Panc1 (cell line): ENCODE measurements around the gene PPT2. TPM values are rescaled to one million over a fixed set of nuclear protein-coding genes. Genes with fewer than 3 reads are reported as not detected.

ENCODE experiments used
- ATAC-seq: fragments of 200-7000 bp; cut with Tn5 transposase; 2 replicates; pipeline ENCODE4 v1.9.1; 2020; ENCODE audit warnings: mild to moderate bottlenecking, moderate library complexity
- BruUV-seq: library from RNA; stranded (reverse); fragments of 400-500 nt; replicated peaks from 2 replicates; lab custom pipeline; 2021; lab: Mats Ljungman, UMichigan
- CTCF ChIA-PET: fragments of 300-600 bp; sonication (Branson Sonifier 250); formaldehyde crosslinking; loops from one replicate; lab custom pipeline; 2022; ENCODE audit warnings: antibody characterized with exemption; lab: Charles Lee
- POLR2A ChIA-PET: fragments of 300-600 bp; sonication (Branson Sonifier 250); formaldehyde crosslinking; loops from one replicate; lab custom pipeline; 2022; ENCODE audit warnings: antibody characterized with exemption; lab: Charles Lee
- DNase-seq: peaks from one replicate; pipeline ENCODE4 v3.0.0-alpha.2; 2010; ENCODE audit warnings: low read depth, low spot score
- H3K27ac ChIP-seq: 2 replicates; pipeline ENCODE4 v1.5.1; 2011; ENCODE audit warnings: mild to moderate bottlenecking, low read length, inconsistent platforms
- H3K27me3 ChIP-seq: fragments of 200-500 bp; sonication (Bioruptor generic); 2 replicates; pipeline ENCODE4 v1.6.0; 2014; ENCODE audit warnings: low read length, inconsistent platforms; ENCODE audit not compliant: control insufficient read depth, insufficient read depth
- H3K36me3 ChIP-seq: fragments of 200-500 bp; sonication (Bioruptor generic); 2 replicates; pipeline ENCODE4 v1.5.1; 2014; ENCODE audit warnings: inconsistent platforms, mild to moderate bottlenecking, low read length, moderate library complexity; ENCODE audit not compliant: control insufficient read depth, insufficient read depth
- H3K4me1 ChIP-seq: 2 replicates; pipeline ENCODE4 v1.5.1; 2011; ENCODE audit warnings: inconsistent platforms, mild to moderate bottlenecking, low read length, moderate library complexity; ENCODE audit not compliant: control insufficient read depth, insufficient read depth
- H3K4me3 ChIP-seq, 2 experiments: 2 replicates each; pipeline ENCODE4 v1.5.1; 2011 to 2012; ENCODE audit warnings: low read depth in 2 of 2, low read length in 2 of 2, mild to moderate bottlenecking in 2 of 2, inconsistent platforms in 1 of 2, moderate library complexity in 1 of 2
- H3K9me3 ChIP-seq: fragments of 200-500 bp; sonication (Bioruptor generic); 2 replicates; pipeline ENCODE4 v1.5.1; 2014; ENCODE audit warnings: low read depth, mild to moderate bottlenecking, inconsistent platforms, low read length, moderate library complexity; ENCODE audit not compliant: control insufficient read depth, insufficient read depth
- POLR2AphosphoS5 ChIP-seq: IDR thresholded peaks from 2 replicates; pipeline ENCODE4 v1.6.1; 2012; ENCODE audit warnings: mild to moderate bottlenecking, low read depth, low read length, moderate library complexity
- TCF7L2 ChIP-seq: IDR thresholded peaks from 2 replicates; pipeline ENCODE4 v1.6.1; 2011; ENCODE audit warnings: mild to moderate bottlenecking, low read depth, low read length, inconsistent platforms
- in situ Hi-C: cut with HindIII; loops from 2 replicates; pipeline ENCODE4 v1.10.0; 2016; ENCODE audit warnings: low sequenced_read_pairs, low pct_unique_long_range_greater_than_20kb
- intact Hi-C: fragments of 100-400 bp; cut with micrococcal nuclease; formaldehyde crosslinking; loops from one replicate; pipeline ENCODE4 v1.10.0; 2022; ENCODE audit not compliant: unreplicated experiment
- total RNA-seq: library from RNA; stranded (reverse); gene quantifications from one replicate; pipeline ENCODE4 v1.2.1, GENCODE V29; 2021; ENCODE audit not compliant: unreplicated experiment
- TF ChIP-seq, protein P1 (sequence below): fragments of 450-650 bp; IDR thresholded peaks from 2 replicates; pipeline ENCODE4 v1.5.1; 2017; ENCODE audit warnings: mild to moderate bottlenecking
- TF ChIP-seq, protein P2 (sequence below), 2 experiments: IDR thresholded peaks; 2 replicates each; pipeline ENCODE4 v1.6.1; 2011 to 2012; ENCODE audit warnings: low read depth in 2 of 2, control low read depth in 1 of 2, low read length in 1 of 2, mild to moderate bottlenecking in 1 of 2, moderate library complexity in 1 of 2; ENCODE audit not compliant: insufficient read depth in 1 of 2

The PPT2 gene
- total RNA-seq, 1 experiment from 2014 or later: 20.1 TPM

DNA sequence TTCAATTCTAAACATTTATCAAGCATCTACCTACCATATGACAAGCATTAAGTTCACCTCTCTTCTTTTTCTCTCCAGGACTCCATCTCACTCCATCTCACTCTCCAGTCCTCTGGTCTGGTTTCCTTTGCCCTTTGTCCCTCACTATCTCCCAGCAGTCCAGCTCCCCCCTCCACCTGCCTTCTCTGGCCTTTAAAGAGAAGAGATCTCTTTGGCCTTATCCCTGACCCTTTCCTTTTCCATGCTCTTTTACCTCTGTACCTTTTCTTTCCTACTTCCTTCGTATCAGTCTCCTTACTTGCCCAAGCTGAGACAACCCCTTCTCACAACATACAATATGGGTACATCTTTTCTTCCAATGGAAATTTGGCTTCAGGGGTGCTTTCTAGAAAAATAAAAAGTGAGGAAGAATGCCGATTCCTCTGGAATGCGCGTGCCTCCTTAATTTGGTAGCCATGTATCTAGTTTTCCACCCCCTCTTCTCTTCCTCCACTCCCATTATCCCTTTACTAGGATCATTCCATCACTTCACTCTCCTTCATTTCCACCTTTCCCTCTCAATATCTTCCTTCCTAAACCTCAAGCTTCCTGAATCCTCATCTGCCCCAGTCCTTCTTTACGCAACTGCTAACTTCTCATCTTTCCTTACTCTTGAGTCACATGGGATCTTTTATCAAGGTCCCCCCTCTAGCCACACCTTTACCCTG, 22.7 kb downstream of the PPT2 start:
- peak overlapping the region; percentile 61 to 64 for H3K4me3 ChIP-seq
- peaks cover 37% of the 10 kb centered on the region for H3K4me1 ChIP-seq
- no peaks in the 10 kb centered on the region for H3K27me3 ChIP-seq
- H3K9me3 ChIP-seq: no peaks in the 10 kb centered on the region
- peak overlapping the region; percentile 98 for H3K27ac ChIP-seq
- no TSS peak for BruUV-seq
- ATAC-seq (no peak), DNase-seq (no peak)
- TF ChIP-seq, protein P1, sequence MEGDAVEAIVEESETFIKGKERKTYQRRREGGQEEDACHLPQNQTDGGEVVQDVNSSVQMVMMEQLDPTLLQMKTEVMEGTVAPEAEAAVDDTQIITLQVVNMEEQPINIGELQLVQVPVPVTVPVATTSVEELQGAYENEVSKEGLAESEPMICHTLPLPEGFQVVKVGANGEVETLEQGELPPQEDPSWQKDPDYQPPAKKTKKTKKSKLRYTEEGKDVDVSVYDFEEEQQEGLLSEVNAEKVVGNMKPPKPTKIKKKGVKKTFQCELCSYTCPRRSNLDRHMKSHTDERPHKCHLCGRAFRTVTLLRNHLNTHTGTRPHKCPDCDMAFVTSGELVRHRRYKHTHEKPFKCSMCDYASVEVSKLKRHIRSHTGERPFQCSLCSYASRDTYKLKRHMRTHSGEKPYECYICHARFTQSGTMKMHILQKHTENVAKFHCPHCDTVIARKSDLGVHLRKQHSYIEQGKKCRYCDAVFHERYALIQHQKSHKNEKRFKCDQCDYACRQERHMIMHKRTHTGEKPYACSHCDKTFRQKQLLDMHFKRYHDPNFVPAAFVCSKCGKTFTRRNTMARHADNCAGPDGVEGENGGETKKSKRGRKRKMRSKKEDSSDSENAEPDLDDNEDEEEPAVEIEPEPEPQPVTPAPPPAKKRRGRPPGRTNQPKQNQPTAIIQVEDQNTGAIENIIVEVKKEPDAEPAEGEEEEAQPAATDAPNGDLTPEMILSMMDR: no peak
- TF ChIP-seq TCF7L2: no peak
- ChIA-PET POLR2A (interaction anchor here (0.6 kb wide), 1 partner anchor 246 kb away, joined by 5 read pairs; no protein-coding TSS in a partner anchor), CTCF (interaction anchor here (1.4 kb wide), 1 partner anchor 19 kb away, joined by 3 read pairs; no protein-coding TSS in a partner anchor)
- H3K36me3 ChIP-seq: 0 out of 2 replicates have a peak, but pooled peaks cover 3% of the 10 kb centered on the region
- in situ Hi-C loops: no loop called here
- intact Hi-C loops: no loop called here

DNA sequence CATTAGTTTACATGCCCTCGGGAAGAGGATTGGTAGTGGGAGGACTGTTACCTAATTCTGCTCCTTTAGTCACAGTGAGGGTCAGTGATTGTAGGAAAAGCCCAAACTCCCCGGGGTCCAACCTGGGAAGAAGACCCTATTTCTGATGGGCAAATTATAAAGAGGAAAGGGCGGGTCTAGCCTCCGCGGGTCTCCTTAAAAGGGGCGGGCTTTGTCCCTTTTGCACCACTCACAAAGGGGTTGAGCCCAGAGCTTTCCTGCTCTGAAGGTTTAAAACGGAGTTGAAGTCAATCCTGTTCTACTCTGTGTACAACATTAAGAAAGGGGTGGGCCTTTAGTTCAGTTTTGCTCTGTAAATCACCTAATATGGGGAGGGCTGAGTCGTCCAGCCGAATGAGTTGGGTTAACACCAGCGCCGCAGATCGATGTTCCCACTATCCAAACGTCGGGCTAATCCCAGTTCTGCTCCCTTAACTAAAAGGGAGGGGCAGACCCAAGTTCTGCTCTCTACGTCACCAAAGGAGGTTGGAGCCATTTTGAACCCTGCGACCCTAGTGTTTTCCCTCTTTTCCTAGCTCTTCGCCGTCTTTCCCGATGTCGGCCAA, 23.3 kb downstream of the PPT2 start:
- ATAC-seq (peak; percentile 52), DNase-seq (no peak)
- in situ Hi-C loops: no loop called here
- intact Hi-C loops: no loop called here
- peak overlapping the region; percentile 98 for H3K27ac ChIP-seq
- POLR2A ChIA-PET: interaction anchor here (1.0 to 1.1 kb wide), 2 partner anchors 18 to 87 kb away, joined by 3 to 4 read pairs; no protein-coding TSS in a partner anchor
- H3K36me3 ChIP-seq: 0 out of 2 replicates have a peak, but pooled peaks cover 3% of the 10 kb centered on the region
- H3K9me3 ChIP-seq: no peaks in the 10 kb centered on the region
- H3K27me3 ChIP-seq: no peaks in the 10 kb centered on the region
- peaks cover 37% of the 10 kb centered on the region for H3K4me1 ChIP-seq
- BruUV-seq: no TSS peak
- CTCF ChIA-PET: interaction anchor here (0.6 to 1.4 kb wide), 2 partner anchors 13 to 18 kb away, joined by 3 read pairs; no protein-coding TSS in a partner anchor
- peak overlapping the region; percentile 61 to 64 for H3K4me3 ChIP-seq
- TF ChIP-seq TCF7L2 (no peak), POLR2AphosphoS5 (peak; percentile 70; the same call in 1 of the 2 replicates)
- TF ChIP-seq, protein P2, sequence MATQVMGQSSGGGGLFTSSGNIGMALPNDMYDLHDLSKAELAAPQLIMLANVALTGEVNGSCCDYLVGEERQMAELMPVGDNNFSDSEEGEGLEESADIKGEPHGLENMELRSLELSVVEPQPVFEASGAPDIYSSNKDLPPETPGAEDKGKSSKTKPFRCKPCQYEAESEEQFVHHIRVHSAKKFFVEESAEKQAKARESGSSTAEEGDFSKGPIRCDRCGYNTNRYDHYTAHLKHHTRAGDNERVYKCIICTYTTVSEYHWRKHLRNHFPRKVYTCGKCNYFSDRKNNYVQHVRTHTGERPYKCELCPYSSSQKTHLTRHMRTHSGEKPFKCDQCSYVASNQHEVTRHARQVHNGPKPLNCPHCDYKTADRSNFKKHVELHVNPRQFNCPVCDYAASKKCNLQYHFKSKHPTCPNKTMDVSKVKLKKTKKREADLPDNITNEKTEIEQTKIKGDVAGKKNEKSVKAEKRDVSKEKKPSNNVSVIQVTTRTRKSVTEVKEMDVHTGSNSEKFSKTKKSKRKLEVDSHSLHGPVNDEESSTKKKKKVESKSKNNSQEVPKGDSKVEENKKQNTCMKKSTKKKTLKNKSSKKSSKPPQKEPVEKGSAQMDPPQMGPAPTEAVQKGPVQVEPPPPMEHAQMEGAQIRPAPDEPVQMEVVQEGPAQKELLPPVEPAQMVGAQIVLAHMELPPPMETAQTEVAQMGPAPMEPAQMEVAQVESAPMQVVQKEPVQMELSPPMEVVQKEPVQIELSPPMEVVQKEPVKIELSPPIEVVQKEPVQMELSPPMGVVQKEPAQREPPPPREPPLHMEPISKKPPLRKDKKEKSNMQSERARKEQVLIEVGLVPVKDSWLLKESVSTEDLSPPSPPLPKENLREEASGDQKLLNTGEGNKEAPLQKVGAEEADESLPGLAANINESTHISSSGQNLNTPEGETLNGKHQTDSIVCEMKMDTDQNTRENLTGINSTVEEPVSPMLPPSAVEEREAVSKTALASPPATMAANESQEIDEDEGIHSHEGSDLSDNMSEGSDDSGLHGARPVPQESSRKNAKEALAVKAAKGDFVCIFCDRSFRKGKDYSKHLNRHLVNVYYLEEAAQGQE (IDR thresholded peaks at IDR 0.05; ENCODE audit: insufficient read depth in 1 of 2, low read depth in 2 of 2, low read length in 1 of 2): no peak
